H1 (cell line): ENCODE measurements around the gene MTHFS. TPM values are rescaled to one million over a fixed set of nuclear protein-coding genes. Genes with fewer than 3 reads are reported as not detected.

ENCODE experiments used
- CTCF ChIA-PET: fragments of 300-600 bp; sonication (Branson Sonifier 250); formaldehyde crosslinking; loops from one replicate; lab custom pipeline; 2021; ENCODE audit not compliant: partially characterized antibody; lab: Charles Lee
- POLR2A ChIA-PET: fragments of 300-600 bp; sonication (Branson Sonifier 250); formaldehyde crosslinking; loops from one replicate; lab custom pipeline; 2021; ENCODE audit warnings: inconsistent platforms; ENCODE audit not compliant: partially characterized antibody; lab: Charles Lee
- DNase-seq, 2 experiments: peaks; one replicate each; pipeline versions ENCODE4 v3.0.0 to v3.0.0-alpha.2; 2010 to 2022; ENCODE audit warnings: low spot score in 2 of 2, low read depth in 1 of 2, mixed read lengths in 1 of 2
- FAIRE-seq: peaks from 2 replicates; lab custom pipeline; 2011; peaks lifted over from hg19 to GRCh38; lab: Jason Lieb, UNC
- H2AFZ ChIP-seq: 2 replicates; pipeline ENCODE4 v1.8.1; 2012; ENCODE audit warnings: low read length, inconsistent platforms
- H2AK5ac ChIP-seq: 2 replicates; pipeline ENCODE4 v1.6.1; 2013; ENCODE audit warnings: low read depth, low read length
- H2BK120ac ChIP-seq: replicated peaks from 2 replicates; pipeline ENCODE3; 2013; ENCODE audit warnings: low read depth, low read length, inconsistent platforms
- H2BK12ac ChIP-seq: 2 replicates; pipeline ENCODE4 v1.6.1; 2013; ENCODE audit warnings: low read depth, low read length
- H2BK15ac ChIP-seq: 2 replicates; pipeline ENCODE4 v1.6.1; 2013; ENCODE audit warnings: low read length
- H2BK20ac ChIP-seq: 2 replicates; pipeline ENCODE4 v1.6.1; 2013; ENCODE audit warnings: low read length
- H2BK5ac ChIP-seq: 2 replicates; pipeline ENCODE4 v1.6.1; 2013; ENCODE audit warnings: low read depth, low read length
- H3K14ac ChIP-seq: 2 replicates; pipeline ENCODE4 v1.6.1; 2013; ENCODE audit warnings: inconsistent platforms; ENCODE audit not compliant: insufficient read length
- H3K18ac ChIP-seq: 2 replicates; pipeline ENCODE4 v1.6.1; 2013; ENCODE audit warnings: low read length; ENCODE audit errors: extremely low read depth
- H3K23ac ChIP-seq: 2 replicates; pipeline ENCODE4 v1.6.1; 2013; ENCODE audit warnings: inconsistent platforms; ENCODE audit not compliant: insufficient read length
- H3K23me2 ChIP-seq: 2 replicates; pipeline ENCODE4 v1.6.1; 2013; ENCODE audit warnings: low read depth, low read length
- H3K27ac ChIP-seq: 2 replicates; pipeline ENCODE4 v1.6.1; 2011; ENCODE audit warnings: low read depth, low read length, inconsistent platforms
- H3K27me3 ChIP-seq, 4 experiments: replicated peaks in 1 of 4; 1 replicate in 1 of 4; 2 replicates in 3 of 4; pipeline versions ENCODE4 v1.6.1 to v1.8.1; 2011 to 2013; ENCODE audit warnings: low read length in 3 of 4, mild to moderate bottlenecking in 3 of 4, inconsistent platforms in 2 of 4, mixed read lengths in 2 of 4, moderate library complexity in 1 of 4; ENCODE audit not compliant: control insufficient read depth in 3 of 4, insufficient read depth in 3 of 4; ENCODE audit errors: extremely low read depth in 1 of 4
- H3K36me3 ChIP-seq, 4 experiments: 2 replicates each; pipeline versions ENCODE4 v1.6.1 to v1.8.1; 2011 to 2013; ENCODE audit warnings: mild to moderate bottlenecking in 4 of 4, low read length in 3 of 4, moderate library complexity in 2 of 4, control low read depth in 1 of 4, inconsistent platforms in 1 of 4; ENCODE audit not compliant: insufficient read depth in 4 of 4, control insufficient read depth in 2 of 4
- H3K4ac ChIP-seq: replicated peaks from 2 replicates; pipeline ENCODE3; 2013; ENCODE audit warnings: low read length, low read depth, mixed read lengths, inconsistent platforms; ENCODE audit not compliant: insufficient read length
- H3K4me1 ChIP-seq, 4 experiments: replicated peaks in 1 of 4; 1 replicate in 1 of 4; 2 replicates in 3 of 4; pipeline versions ENCODE4 v1.6.1 to v1.8.1; 2011 to 2013; ENCODE audit warnings: low read length in 3 of 4, inconsistent platforms in 2 of 4, mixed read lengths in 1 of 4; ENCODE audit not compliant: insufficient read depth in 4 of 4, control insufficient read depth in 3 of 4
- H3K4me2 ChIP-seq, 2 experiments: 2 replicates each; pipeline versions ENCODE4 v1.6.1 to v1.8.1; 2011 to 2013; ENCODE audit warnings: low read depth in 2 of 2, low read length in 2 of 2, control low read depth in 1 of 2, inconsistent platforms in 1 of 2, mild to moderate bottlenecking in 1 of 2; ENCODE audit not compliant: insufficient read depth in 1 of 2
- H3K4me3 ChIP-seq, 4 experiments: fragments of 200-600, 300-600 bp in 1 of 4; sonication (generic), shearing (Covaris generic), sonication (Bioruptor Twin) in 1 of 4; 2 replicates each; pipeline versions ENCODE4 v1.5.1 to v1.8.1; 2011 to 2016; ENCODE audit warnings: low read length in 4 of 4, low read depth in 3 of 4, control low read depth in 2 of 4, inconsistent platforms in 2 of 4, mild to moderate bottlenecking in 2 of 4, mixed read lengths in 1 of 4, moderate library complexity in 1 of 4; ENCODE audit not compliant: insufficient read depth in 2 of 4; ENCODE audit errors: extremely low read depth in 1 of 4
- H3K56ac ChIP-seq: replicated peaks from 2 replicates; pipeline ENCODE3; 2013; ENCODE audit warnings: low read depth, mild to moderate bottlenecking, mixed read lengths, low read length, inconsistent platforms; ENCODE audit not compliant: insufficient read length
- H3K79me1 ChIP-seq: 2 replicates; pipeline ENCODE4 v1.6.1; 2013; ENCODE audit warnings: low read depth, low read length, control low read depth
- H3K79me2 ChIP-seq, 2 experiments: 2 replicates each; pipeline versions ENCODE4 v1.6.1 to v1.8.1; 2012 to 2013; ENCODE audit warnings: low read length in 2 of 2, mild to moderate bottlenecking in 2 of 2, inconsistent platforms in 1 of 2; ENCODE audit not compliant: insufficient read depth in 2 of 2, control insufficient read depth in 1 of 2
- H3K9ac ChIP-seq, 4 experiments: replicated peaks in 1 of 4; 1 replicate in 1 of 4; 2 replicates in 3 of 4; pipeline versions ENCODE4 v1.6.1 to v1.8.1; 2011 to 2013; ENCODE audit warnings: low read depth in 3 of 4, low read length in 3 of 4, control low read depth in 2 of 4, mild to moderate bottlenecking in 2 of 4, moderate library complexity in 2 of 4, inconsistent platforms in 1 of 4; ENCODE audit errors: extremely low read depth in 1 of 4
- H3K9me3 ChIP-seq, 2 experiments: 2 replicates each; pipeline versions ENCODE4 v1.6.1 to v1.8.1; 2012 to 2013; ENCODE audit warnings: mild to moderate bottlenecking in 2 of 2, moderate library complexity in 2 of 2, control low read depth in 1 of 2, inconsistent platforms in 1 of 2, low read depth in 1 of 2, low read length in 1 of 2, mixed read lengths in 1 of 2; ENCODE audit not compliant: insufficient read depth in 2 of 2
- H4K20me1 ChIP-seq, 2 experiments: replicated peaks in 1 of 2; 2 replicates each; pipeline versions ENCODE3 to v1.8.1; 2011 to 2013; ENCODE audit warnings: inconsistent platforms in 2 of 2, low read length in 2 of 2, mild to moderate bottlenecking in 1 of 2; ENCODE audit not compliant: insufficient read depth in 2 of 2, control insufficient read depth in 1 of 2
- H4K5ac ChIP-seq: 2 replicates; pipeline ENCODE4 v1.6.1; 2013; ENCODE audit warnings: low read length, low read depth, mixed read lengths, inconsistent platforms; ENCODE audit not compliant: insufficient read length
- H4K8ac ChIP-seq: 2 replicates; pipeline ENCODE4 v1.8.0; 2013; ENCODE audit warnings: mild to moderate bottlenecking, moderate library complexity, low read length, inconsistent platforms; ENCODE audit not compliant: insufficient read depth; ENCODE audit errors: extremely low read depth
- H4K91ac ChIP-seq: replicated peaks from 2 replicates; pipeline ENCODE3; 2013; ENCODE audit warnings: low read length, mixed read lengths, inconsistent platforms; ENCODE audit not compliant: insufficient read length
- CHD1 ChIP-seq: IDR thresholded peaks from 2 replicates; pipeline ENCODE4 v1.6.1; 2012; ENCODE audit warnings: low read depth, low read length, improper control_type of control experiment
- KDM4A ChIP-seq: IDR thresholded peaks from one replicate; pipeline ENCODE4 v1.7.1; 2012; ENCODE audit warnings: low read depth, mild to moderate bottlenecking, moderate library complexity, low read length, inconsistent platforms; ENCODE audit not compliant: severe bottlenecking
- NRF1 ChIP-seq: IDR thresholded peaks from 2 replicates; pipeline ENCODE4 v1.6.1; 2011; ENCODE audit warnings: mild to moderate bottlenecking, low read depth, low read length, improper control_type of control experiment
- SIX5 ChIP-seq: IDR thresholded peaks from 2 replicates; pipeline ENCODE4 v1.6.1; 2011; ENCODE audit warnings: mild to moderate bottlenecking, low read depth, low read length
- WGBS, 2 experiments: shearing (Covaris generic) in 1 of 2; methylation state at CpG; one replicate each; pipeline versions ENCODE4 v1.1.6 to v1.1.7; 2013 to 2015; ENCODE audit warnings: low lambda C conversion rate in 2 of 2, mixed read lengths in 2 of 2, inconsistent platforms in 1 of 2, low coverage in 1 of 2, missing lambda C conversion rate in 1 of 2; ENCODE audit not compliant: insufficient replicate concordance in 2 of 2, insufficient coverage in 1 of 2, insufficient read length in 1 of 2; ENCODE audit errors: extremely low coverage in 1 of 2, missing lambda C conversion rate in 1 of 2; 5-methylcytosine and 5-hydroxymethylcytosine counted together
- polyA plus RNA-seq, 7 experiments: library from polyadenylated mRNA; depleted of rRNA in 3 of 7; stranded (reverse) in 5 of 7; unstranded in 2 of 7; fragments of >200 nt in 5 of 7; fragments of 200-250 nt in 2 of 7; gene quantifications; 1 replicate in 5 of 7; 2 replicates in 1 of 7; 4 replicates in 1 of 7; pipeline versions ENCODE4 v1.2.1 to v1.2.3, GENCODE V29; 2011 to 2013; ENCODE audit warnings: missing spikeins in 2 of 7, mixed read lengths in 2 of 7
- total RNA-seq: library from RNA; stranded (reverse); fragmentation: NEBNext Ultra II Directional; extraction: Animal tissue kit (Norgen Biotek cat#: 25700); gene quantifications from 2 replicates; pipeline ENCODE4 v1.2.1, GENCODE V29; 2021

Gene MTHFS
- total and polyA plus RNA-seq, 2 of the 8 experiments (the other 6 are each of a cell fraction or from before 2014, with no cell fraction given): 27.3 to 37.2 TPM

DNA sequence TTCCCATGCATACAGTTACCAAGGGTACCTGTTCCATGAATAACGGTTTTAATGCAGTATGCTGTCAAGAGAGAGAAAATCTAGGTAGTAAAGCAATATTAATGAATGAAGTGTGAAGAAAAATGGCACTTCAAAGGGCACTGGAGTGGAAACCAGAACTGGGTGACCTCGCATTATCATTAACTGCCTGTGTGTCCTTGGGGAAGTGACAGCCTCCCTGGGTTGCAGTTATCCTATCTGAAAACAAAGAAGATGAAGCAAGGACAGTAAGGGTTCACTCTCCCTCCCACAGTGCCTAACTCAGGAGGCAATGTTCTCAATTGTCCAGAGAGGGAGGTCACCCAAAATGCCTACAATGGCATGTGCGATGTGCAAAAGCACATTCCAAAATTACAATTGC lies 15.1 kb downstream of the MTHFS start:
- H2AK5ac ChIP-seq: no peak overlapping the region
- H3K9me3 ChIP-seq: peaks cover 7 to 16% of the 10 kb centered on the region in 2 experiments
- H3K27ac ChIP-seq: no peak overlapping the region
- no peak overlapping the region for H3K4me2 ChIP-seq
- ChIA-PET CTCF (no interaction called here), POLR2A (interaction anchor here (0.7 to 2.2 kb wide), 2 partner anchors 8 to 561 kb away, joined by 3 to 7 read pairs; no protein-coding TSS in a partner anchor)
- H3K23ac ChIP-seq: no peak overlapping the region
- peaks cover 0 to 2% of the 10 kb centered on the region in 2 experiments; a peak in 2 of 4 replicates for H3K79me2 ChIP-seq
- H4K20me1 ChIP-seq: peaks cover 0 to 2% of the 10 kb centered on the region in 2 experiments
- no peak overlapping the region for H3K9ac ChIP-seq
- H4K8ac ChIP-seq: no peak overlapping the region
- H3K4me3 ChIP-seq: no peak overlapping the region
- H3K23me2 ChIP-seq: no peaks in the 10 kb centered on the region
- no peak overlapping the region for H3K4ac ChIP-seq
- FAIRE-seq (no peak), DNase-seq (no peak)
- H3K14ac ChIP-seq: no peak overlapping the region
- H2BK5ac ChIP-seq: no peak overlapping the region
- H2BK12ac ChIP-seq: no peak overlapping the region
- no peak overlapping the region for H4K5ac ChIP-seq
- H3K79me1 ChIP-seq: no peaks in the 10 kb centered on the region
- H3K4me1 ChIP-seq: no peaks in the 10 kb centered on the region
- H4K91ac ChIP-seq: no peak overlapping the region
- no peak overlapping the region for H3K18ac ChIP-seq
- WGBS, 2 experiments: 87% methylated on average over 3 of the region's 3 CpGs; no CpG with 5 or more reads in 1 of the 2 experiments
- H3K56ac ChIP-seq: no peak overlapping the region
- H3K27me3 ChIP-seq: no peaks in the 10 kb centered on the region
- no peak overlapping the region for H2BK15ac ChIP-seq
- H2BK120ac ChIP-seq: no peak overlapping the region
- peaks cover 0 to 57% (median 20%) of the 10 kb centered on the region in 4 experiments; a peak in 6 of 8 replicates for H3K36me3 ChIP-seq
- no peak overlapping the region for H2BK20ac ChIP-seq
- no peak overlapping the region for H2AFZ ChIP-seq
- TF ChIP-seq CHD1 (no peak), KDM4A (no peak), NRF1 (no peak), SIX5 (no peak)
